SHP77 (cell line): Measurements from ENCODE around the gene BCKDHA.
"Not testable (repeated sequence)": the region's sequence is repeated elsewhere in the genome, so short reads cannot be mapped to it uniquely, and the experiment has no call there.

Experiments
- DNase-seq, 2 experiments: peaks; one replicate each; lab custom pipeline; 2025; lab: John Stamatoyannopoulos, UW

The BCKDHA gene

GRCh38 chr19:41366089-41366488, 31.5 kb upstream of the BCKDHA start:
- no peak for DNase-seq

- DNase-seq: no peak
Measured at GRCh38 chr19:41367848-41368301, 29.7 kb upstream of the BCKDHA start.

GRCh38 chr19:41369769-41370168, 27.8 kb upstream of the BCKDHA start:
- no peak for DNase-seq

GRCh38 chr19:41371119-41371518, 26.5 kb upstream of the BCKDHA start:
- DNase-seq: not testable (repeated sequence)

- no peak for DNase-seq
Measured at GRCh38 chr19:41371541-41371940, 26.1 kb upstream of the BCKDHA start.

- DNase-seq: no peak
Measured at GRCh38 chr19:41372501-41372900, 25.1 kb upstream of the BCKDHA start.

DNA sequence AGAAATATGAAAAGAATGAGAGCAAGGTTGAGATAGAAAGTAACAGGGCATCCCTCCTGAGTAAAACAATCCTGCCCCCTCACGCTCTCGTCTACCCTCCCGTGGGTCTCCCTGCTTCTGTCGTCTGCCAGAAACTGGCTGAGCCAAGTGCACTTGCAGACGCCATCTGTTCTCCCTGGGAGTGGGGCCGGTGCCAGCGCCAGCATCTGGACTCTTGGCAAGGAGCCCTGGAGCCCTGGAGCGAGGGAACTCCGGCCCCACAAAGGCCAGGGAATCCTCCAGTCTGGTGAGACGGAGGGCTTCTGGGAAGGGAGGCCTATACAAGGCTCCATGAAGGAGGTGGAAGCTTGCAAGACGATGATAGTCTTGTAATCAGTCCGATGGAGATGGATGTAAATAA, 23.6 kb upstream of the BCKDHA start:
- peak; percentile 74 to 81 for DNase-seq

DNA sequence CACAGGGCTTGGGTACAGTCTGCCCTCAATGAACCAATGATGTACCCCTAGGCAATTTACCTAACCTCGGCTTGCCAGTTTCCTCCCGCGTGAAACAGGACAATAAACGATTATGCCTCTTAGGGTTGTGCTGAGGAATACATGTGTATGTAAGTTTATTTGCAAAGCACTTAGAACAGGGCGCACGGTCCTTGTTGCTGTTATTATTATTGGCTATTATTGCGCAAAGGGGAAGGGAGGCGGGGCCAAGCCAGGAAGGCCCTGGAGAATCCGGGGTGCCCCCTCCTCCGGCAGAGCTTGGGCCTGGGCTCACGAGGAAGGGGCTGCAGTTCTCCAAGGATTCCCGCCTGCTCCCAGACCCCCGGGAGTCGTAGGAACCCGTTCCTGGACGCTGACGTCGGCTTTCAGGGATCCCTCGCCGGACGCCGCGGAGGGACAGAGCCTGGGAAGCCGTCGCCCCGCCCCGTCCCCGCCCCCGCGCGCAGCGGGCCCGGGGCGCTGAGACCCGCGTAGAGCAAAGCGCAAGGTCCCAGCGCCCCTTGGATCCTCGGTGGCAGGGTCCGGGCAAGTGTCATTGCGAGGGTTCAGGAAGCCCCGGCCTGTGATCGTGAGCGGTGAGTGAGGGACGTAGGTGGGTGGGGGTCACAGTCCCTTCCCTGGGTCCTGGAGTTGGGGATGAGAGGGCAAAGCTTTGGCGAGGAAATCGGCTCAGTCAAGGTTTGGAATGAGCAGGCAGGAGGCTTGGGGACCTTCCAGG, 21.2 kb upstream of the BCKDHA start, which contains the start of gene TMEM91:
TSS of gene TMEM91 (plus strand) at position 293 of the 757 bp plus-strand sequence. CDS start 1,777 bp downstream, outside the sequence.
- DNase-seq: no peak

- DNase-seq: no peak
Measured at GRCh38 chr19:41376998-41377365, 20.6 kb upstream of the BCKDHA start.

- DNase-seq: no peak
Measured at GRCh38 chr19:41377977-41378709, 19.5 kb upstream of the BCKDHA start.

GRCh38 chr19:41381536-41381935, 16.1 kb upstream of the BCKDHA start:
- not testable (repeated sequence) for DNase-seq

GRCh38 chr19:41384351-41384750, 13.3 kb upstream of the BCKDHA start:
- no peak for DNase-seq

DNA sequence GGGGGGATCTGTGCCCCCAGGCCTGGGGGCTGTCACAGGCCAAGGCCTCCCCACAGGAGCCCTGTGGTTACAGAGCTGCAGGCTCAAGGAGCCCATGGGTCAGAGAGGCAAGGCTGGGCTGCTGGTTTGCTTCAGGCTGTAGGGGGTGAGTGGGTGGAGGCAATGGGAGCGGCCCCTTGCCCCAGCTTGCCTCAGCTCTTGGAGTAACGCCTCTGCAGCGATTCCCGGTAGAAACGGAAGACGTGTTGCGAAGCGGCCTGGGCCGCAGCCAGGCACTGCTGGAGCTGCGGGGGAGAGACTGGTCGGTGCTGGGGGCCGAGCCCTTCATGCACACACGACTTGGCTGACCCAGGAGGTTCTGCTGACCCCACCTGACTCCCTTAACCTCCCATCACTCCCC, 11.2 kb upstream of the BCKDHA start:
- DNase-seq: no peak

DNA sequence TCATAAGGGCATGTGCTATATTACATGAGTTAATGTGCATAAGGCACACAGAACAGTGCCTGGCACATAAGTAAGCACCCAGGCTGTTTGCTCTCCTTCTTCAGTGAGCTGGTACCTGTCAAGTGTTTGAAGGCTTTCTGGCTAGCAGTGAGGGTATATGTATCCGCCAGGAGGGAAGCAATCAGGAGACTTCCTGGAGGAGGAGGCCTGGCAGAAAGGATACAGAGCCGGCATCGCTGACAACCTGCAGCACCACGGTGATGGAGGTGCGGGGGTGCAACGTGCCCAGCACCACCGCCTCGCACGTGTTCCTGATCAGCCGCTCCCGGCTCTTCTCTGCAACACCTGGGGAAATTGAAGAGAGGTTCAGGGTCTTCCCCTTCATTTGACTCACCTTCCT, 6.0 kb upstream of the BCKDHA start:
- no peak for DNase-seq

DNA sequence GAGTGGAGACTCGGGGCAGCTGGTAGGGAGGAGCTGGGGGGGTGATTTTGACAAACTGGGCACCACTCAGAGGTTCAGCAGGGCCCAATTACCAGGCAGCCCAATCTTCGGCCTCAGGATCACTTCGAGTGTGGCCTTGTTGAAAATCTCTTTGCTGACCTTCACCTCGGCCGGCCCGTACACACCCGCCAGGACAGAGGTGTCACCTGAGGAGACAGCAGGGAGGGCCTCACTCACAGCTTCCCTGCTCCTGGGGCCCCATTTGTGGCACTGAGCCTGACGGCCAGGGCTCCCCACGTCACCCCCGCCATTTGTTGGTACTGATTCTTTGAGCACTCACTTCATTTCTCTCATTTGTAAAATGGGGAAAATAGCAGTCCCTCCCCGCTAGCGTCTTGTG, 4.8 kb upstream of the BCKDHA start:
- DNase-seq: no peak

- DNase-seq: no peak
Measured at GRCh38 chr19:41395355-41395754, 2.3 kb upstream of the BCKDHA start.

- DNase-seq: no peak
Measured at GRCh38 chr19:41398050-41398418, 416 bp downstream of the BCKDHA start.

DNA sequence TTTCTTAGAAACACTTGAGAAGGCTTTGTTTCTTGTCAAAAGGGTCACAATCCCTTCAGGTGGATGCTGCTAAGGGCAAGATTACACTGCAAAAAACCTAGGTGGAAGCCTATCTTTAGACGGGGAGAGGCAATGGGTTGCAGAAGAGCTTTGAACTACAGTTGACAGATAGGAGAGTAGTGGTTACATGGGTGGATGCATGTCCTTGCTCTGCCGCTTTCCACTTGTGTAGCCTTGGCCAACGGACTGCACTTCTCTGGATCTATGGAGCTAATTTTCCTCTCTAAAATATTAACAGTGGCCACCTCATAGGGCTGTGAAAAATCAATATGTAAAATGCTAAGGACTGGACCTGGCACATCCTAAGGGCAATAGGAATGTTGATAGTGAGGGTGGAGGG, 980 bp downstream of the BCKDHA start:
- no peak for DNase-seq

DNA sequence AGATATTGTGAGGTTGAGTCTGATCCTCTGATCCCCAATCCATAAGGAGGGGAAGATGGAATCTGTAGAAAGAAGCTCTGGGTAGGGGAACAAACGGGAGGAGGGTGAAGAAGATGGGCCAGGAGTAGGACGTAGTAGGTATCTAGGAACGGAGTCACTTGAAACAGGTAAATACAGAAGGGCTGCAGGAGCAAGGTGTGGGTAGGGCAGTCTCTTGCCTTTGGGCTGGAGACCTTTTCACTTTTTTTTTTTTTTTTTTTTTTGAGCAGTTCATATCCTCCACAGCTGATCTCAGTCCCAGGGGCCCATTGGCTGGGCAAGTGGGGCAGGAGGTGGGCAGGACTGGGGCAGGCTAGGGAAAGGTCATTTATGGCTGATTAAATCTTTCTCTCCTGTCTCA, 1.5 kb downstream of the BCKDHA start:
- no peak for DNase-seq

DNA sequence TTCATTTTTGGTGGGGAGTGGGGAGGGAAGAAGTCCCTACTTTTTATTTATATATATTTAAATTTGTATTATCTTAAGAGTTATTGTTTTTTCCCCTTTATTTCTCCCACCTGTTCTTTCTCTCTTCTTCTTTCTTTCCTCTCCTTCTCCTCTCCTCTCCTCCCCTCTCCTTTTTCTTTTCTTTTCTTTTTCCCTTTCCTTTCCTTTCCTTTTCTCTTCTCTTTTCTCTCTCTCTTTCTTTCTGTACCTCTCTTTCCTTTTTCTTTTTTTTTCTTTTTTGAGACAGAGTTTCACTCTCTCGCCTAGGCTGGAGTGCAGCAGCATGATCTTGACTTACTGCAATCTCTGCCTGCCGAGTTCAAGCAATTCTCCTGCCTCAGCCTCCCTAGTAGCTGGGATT, 1.9 kb downstream of the BCKDHA start:
- DNase-seq: no peak

- no peak for DNase-seq
Measured at GRCh38 chr19:41401483-41401882, 3.9 kb downstream of the BCKDHA start.

GRCh38 chr19:41402010-41402409, 4.4 kb downstream of the BCKDHA start:
- no peak for DNase-seq

DNA sequence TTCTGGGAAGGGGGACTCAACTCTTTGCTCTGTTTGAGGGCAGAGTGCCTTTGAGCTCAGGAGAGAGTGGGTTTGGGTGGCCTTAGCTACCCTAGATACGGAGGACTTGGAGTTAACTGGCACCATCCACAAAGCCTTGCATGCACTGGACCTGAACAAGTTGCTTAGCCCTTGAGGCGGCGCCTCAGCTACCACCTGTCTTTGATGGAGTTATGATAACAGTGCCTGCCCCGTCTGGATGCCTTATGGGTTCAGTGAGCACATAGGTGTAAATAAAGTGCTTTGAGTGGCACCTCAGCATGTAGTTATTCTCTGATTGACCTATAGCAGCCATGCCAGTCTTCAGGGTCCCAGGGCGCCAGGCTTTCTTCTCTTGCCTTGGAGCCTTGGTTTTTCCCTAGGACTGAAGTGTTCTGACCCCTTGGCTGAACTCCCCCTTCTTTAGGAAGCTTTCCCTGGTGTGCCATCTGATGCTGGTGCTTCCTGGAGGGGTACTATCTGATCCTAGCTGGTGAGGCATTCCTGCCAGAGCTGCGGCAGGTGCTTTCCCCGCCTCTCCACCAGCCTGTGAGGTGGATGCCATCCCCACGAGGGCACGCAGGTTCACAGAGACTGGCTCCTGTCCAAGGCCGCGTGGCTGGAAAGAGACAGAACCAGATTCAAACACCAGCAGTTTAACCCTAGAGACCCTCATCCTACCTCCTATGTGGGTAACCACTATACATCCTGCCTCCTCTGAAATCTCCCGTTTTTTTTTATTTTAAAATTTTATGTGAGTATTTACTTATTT, 5.8 kb downstream of the BCKDHA start:
- DNase-seq: no peak
